ENCODE results near the gene IGFL1.

DNA sequence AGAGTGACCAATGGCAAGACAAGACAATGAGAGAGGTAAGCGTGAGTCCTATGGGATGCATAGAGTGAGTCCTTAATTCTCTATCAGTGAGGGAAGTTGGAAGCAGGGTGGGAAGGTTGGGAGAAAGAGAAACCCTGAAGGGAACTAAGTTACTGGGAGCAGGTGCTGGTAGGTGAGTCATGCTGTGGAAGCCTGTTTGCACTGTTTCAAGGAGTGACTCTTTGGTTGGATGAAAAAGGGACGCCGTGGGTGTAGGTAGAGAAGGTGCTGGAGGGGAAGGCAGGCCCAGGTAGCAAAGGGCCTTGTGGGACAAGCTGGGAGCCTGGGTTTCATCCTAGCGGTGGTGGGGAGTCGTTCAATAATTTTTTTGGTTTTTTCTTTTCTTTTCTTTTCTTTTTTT, 21.9 kb downstream of the IGFL1 start:
- TF ChIP-seq POLR2A (IDR thresholded peaks at IDR 0.05; ENCODE audit: low read depth, low read length) (no peak), MYC (IDR thresholded peaks at IDR 0.05; ENCODE audit: insufficient read depth, insufficient read length, insufficient replicate concordance, low read length, severe bottlenecking) (no peak), KAT2A (conservative IDR thresholded peaks at IDR 0.05; ENCODE audit: control insufficient read depth, low read depth, low read length) (no peak), NFXL1 (IDR thresholded peaks at IDR 0.05; ENCODE audit: borderline replicate concordance) (no peak), TARDBP (IDR thresholded peaks at IDR 0.05; ENCODE audit: borderline replicate concordance) (no peak), CREB1 (IDR thresholded peaks at IDR 0.05; ENCODE audit: low read depth) (no peak), DPF2 (IDR thresholded peaks at IDR 0.05) (no peak), BHLHE40 (IDR thresholded peaks at IDR 0.05; ENCODE audit: borderline replicate concordance in 1 of 2, low read depth in 2 of 2, low read length in 1 of 2) (no peak), SIN3A (IDR thresholded peaks at IDR 0.05; ENCODE audit: low read depth, low read length) (no peak)
- TF ChIP-seq, protein P1, sequence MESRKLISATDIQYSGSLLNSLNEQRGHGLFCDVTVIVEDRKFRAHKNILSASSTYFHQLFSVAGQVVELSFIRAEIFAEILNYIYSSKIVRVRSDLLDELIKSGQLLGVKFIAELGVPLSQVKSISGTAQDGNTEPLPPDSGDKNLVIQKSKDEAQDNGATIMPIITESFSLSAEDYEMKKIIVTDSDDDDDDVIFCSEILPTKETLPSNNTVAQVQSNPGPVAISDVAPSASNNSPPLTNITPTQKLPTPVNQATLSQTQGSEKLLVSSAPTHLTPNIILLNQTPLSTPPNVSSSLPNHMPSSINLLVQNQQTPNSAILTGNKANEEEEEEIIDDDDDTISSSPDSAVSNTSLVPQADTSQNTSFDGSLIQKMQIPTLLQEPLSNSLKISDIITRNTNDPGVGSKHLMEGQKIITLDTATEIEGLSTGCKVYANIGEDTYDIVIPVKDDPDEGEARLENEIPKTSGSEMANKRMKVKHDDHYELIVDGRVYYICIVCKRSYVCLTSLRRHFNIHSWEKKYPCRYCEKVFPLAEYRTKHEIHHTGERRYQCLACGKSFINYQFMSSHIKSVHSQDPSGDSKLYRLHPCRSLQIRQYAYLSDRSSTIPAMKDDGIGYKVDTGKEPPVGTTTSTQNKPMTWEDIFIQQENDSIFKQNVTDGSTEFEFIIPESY (IDR thresholded peaks at IDR 0.05), result no peak
- TF ChIP-seq, protein P2, sequence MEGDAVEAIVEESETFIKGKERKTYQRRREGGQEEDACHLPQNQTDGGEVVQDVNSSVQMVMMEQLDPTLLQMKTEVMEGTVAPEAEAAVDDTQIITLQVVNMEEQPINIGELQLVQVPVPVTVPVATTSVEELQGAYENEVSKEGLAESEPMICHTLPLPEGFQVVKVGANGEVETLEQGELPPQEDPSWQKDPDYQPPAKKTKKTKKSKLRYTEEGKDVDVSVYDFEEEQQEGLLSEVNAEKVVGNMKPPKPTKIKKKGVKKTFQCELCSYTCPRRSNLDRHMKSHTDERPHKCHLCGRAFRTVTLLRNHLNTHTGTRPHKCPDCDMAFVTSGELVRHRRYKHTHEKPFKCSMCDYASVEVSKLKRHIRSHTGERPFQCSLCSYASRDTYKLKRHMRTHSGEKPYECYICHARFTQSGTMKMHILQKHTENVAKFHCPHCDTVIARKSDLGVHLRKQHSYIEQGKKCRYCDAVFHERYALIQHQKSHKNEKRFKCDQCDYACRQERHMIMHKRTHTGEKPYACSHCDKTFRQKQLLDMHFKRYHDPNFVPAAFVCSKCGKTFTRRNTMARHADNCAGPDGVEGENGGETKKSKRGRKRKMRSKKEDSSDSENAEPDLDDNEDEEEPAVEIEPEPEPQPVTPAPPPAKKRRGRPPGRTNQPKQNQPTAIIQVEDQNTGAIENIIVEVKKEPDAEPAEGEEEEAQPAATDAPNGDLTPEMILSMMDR (IDR thresholded peaks at IDR 0.05 in 2 of 3, conservative IDR thresholded peaks at IDR 0.05 in 1 of 3; ENCODE audit: control insufficient read depth in 2 of 3, extremely low read depth in 1 of 3, insufficient read depth in 1 of 3, low read depth in 3 of 3, low read length in 3 of 3), result no peak

Data from GM12878 (cell line).